Muscle layer of duodenum (tissue), 2 donors: ENCODE measurements around the gene TRIP6.

Experiments
- H3K27ac ChIP-seq: one replicate; pipeline ENCODE4 v1.7.0; 2013; ENCODE audit warnings: mild to moderate bottlenecking, low read length
- H3K27me3 ChIP-seq: one replicate; pipeline ENCODE4 v1.7.0; 2013; ENCODE audit warnings: low read depth, mild to moderate bottlenecking, control low read depth, low read length
- H3K36me3 ChIP-seq, 2 donors: one replicate each; pipeline ENCODE4 v1.7.0; 2013; ENCODE audit warnings: low read length in 2 of 2, control low read depth in 1 of 2, mild to moderate bottlenecking in 1 of 2; ENCODE audit not compliant: insufficient read depth in 2 of 2, control insufficient read depth in 1 of 2
- H3K4me1 ChIP-seq, 2 donors: one replicate each; pipeline ENCODE4 v1.7.0; 2013; ENCODE audit warnings: low read length in 2 of 2, mild to moderate bottlenecking in 2 of 2, control low read depth in 1 of 2, moderate library complexity in 1 of 2; ENCODE audit not compliant: insufficient read depth in 2 of 2, control insufficient read depth in 1 of 2
- H3K4me3 ChIP-seq, 2 donors: one replicate each; pipeline ENCODE4 v1.7.0; 2013; ENCODE audit warnings: low read length in 2 of 2, low read depth in 1 of 2, mild to moderate bottlenecking in 1 of 2
- H3K9me3 ChIP-seq, 2 donors: one replicate each; pipeline ENCODE4 v1.7.0; 2013; ENCODE audit warnings: low read length in 2 of 2, control low read depth in 1 of 2, mild to moderate bottlenecking in 1 of 2; ENCODE audit not compliant: control insufficient read depth in 1 of 2
- donor health status: healthy.

The TRIP6 gene

GRCh38 chr7:100894860-100895700, 27.9 kb downstream of the TRIP6 start:
- Histone ChIP-seq H3K36me3 (no peaks in the 10 kb centered on the region), H3K27ac (no peak overlapping the region), H3K4me3 (peak overlapping the region; percentile 21 to 66), H3K9me3 (no peaks in the 10 kb centered on the region), H3K27me3 (peaks cover 6% of the 10 kb centered on the region), H3K4me1 (peaks cover 5 to 33% of the 10 kb centered on the region in 2 donors)

- Histone ChIP-seq H3K9me3 (no peaks in the 10 kb centered on the region), H3K4me3 (peak within 1 kb of the TSS; percentile 21 to 66), H3K36me3 (no peaks in the 10 kb centered on the region), H3K4me1 (peaks cover 2 to 28% of the 10 kb centered on the region in 2 donors), H3K27me3 (peaks cover 6% of the 10 kb centered on the region), H3K27ac (no peak within 1 kb of the TSS)
These were observed 28.4 kb downstream of the TRIP6 start, which contains the start of gene ACHE for GRCh38 chr7:100895701-100895955. Gene ACHE, minus strand, starts transcription at chr7:100895888. Its CDS starts 1,656 bp downstream, at chr7:100894232.

- H3K4me1 ChIP-seq, result peaks cover 0 to 24% of the 10 kb centered on the region in 2 donors
- H3K9me3 ChIP-seq, result no peaks in the 10 kb centered on the region
These were observed 29.0 kb downstream of the TRIP6 start for GRCh38 chr7:100895956-100896731.

GRCh38 chr7:100896732-100897608, 29.8 kb downstream of the TRIP6 start:
- Histone ChIP-seq H3K9me3 (no peaks in the 10 kb centered on the region), H3K27me3 (peaks cover 6% of the 10 kb centered on the region), H3K27ac (no peak overlapping the region), H3K36me3 (no peaks in the 10 kb centered on the region), H3K4me3 (peak overlapping the region; percentile 26 to 49), H3K4me1 (peaks cover 0 to 22% of the 10 kb centered on the region in 2 donors)

More at GRCh38 chr7:100895956-100896731, 29.0 kb downstream of the TRIP6 start:
- Histone ChIP-seq H3K27ac (no peak overlapping the region), H3K4me3 (peak overlapping the region in 1 of 2 donors; percentile 18), H3K27me3 (peaks cover 6% of the 10 kb centered on the region), H3K36me3 (no peaks in the 10 kb centered on the region)

- Histone ChIP-seq H3K4me3 (no peak overlapping the region), H3K4me1 (peaks cover 0 to 22% of the 10 kb centered on the region in 2 donors), H3K27ac (no peak overlapping the region), H3K9me3 (no peaks in the 10 kb centered on the region), H3K27me3 (peaks cover 6% of the 10 kb centered on the region), H3K36me3 (no peaks in the 10 kb centered on the region)
These were observed 30.7 kb downstream of the TRIP6 start for GRCh38 chr7:100897772-100898454.

- Histone ChIP-seq H3K4me3 (no peak overlapping the region), H3K27ac (no peak overlapping the region), H3K4me1 (peaks cover 0 to 22% of the 10 kb centered on the region in 2 donors), H3K9me3 (no peaks in the 10 kb centered on the region), H3K36me3 (no peaks in the 10 kb centered on the region), H3K27me3 (peaks cover 6% of the 10 kb centered on the region)
These were observed 32.2 kb downstream of the TRIP6 start for GRCh38 chr7:100899432-100899831.

- no peaks in the 10 kb centered on the region for H3K9me3 ChIP-seq
- H3K36me3 ChIP-seq, result no peaks in the 10 kb centered on the region
- H3K4me3 ChIP-seq, result no peak overlapping the region
- H3K27me3 ChIP-seq, result peaks cover 5% of the 10 kb centered on the region
- H3K27ac ChIP-seq, result no peak overlapping the region
- H3K4me1 ChIP-seq, result peaks cover 0 to 12% of the 10 kb centered on the region in 2 donors
These were observed 33.8 kb downstream of the TRIP6 start for GRCh38 chr7:100900978-100901377.

- no peak overlapping the region for H3K27ac ChIP-seq
- H3K27me3 ChIP-seq, result no peaks in the 10 kb centered on the region
- H3K36me3 ChIP-seq, result no peaks in the 10 kb centered on the region
- H3K4me1 ChIP-seq, result peaks cover 0 to 5% of the 10 kb centered on the region in 2 donors
- H3K9me3 ChIP-seq, result peaks cover 0 to 2% of the 10 kb centered on the region in 2 donors
- no peak overlapping the region for H3K4me3 ChIP-seq
These were observed 34.7 kb downstream of the TRIP6 start for GRCh38 chr7:100901921-100902332.

GRCh38 chr7:100902638-100903037, 35.5 kb downstream of the TRIP6 start:
- Histone ChIP-seq H3K4me1 (no peaks in the 10 kb centered on the region), H3K9me3 (peaks cover 0 to 2% of the 10 kb centered on the region in 2 donors), H3K4me3 (no peak overlapping the region), H3K36me3 (no peaks in the 10 kb centered on the region), H3K27me3 (no peaks in the 10 kb centered on the region), H3K27ac (no peak overlapping the region)

GRCh38 chr7:100908512-100908911, 41.3 kb downstream of the TRIP6 start:
- Histone ChIP-seq H3K36me3 (no peaks in the 10 kb centered on the region), H3K9me3 (peaks cover 0 to 2% of the 10 kb centered on the region in 2 donors), H3K4me1 (no peaks in the 10 kb centered on the region), H3K27ac (no peak overlapping the region), H3K27me3 (no peaks in the 10 kb centered on the region), H3K4me3 (no peak overlapping the region)
